Neural cell (in vitro differentiated cells): ENCODE measurements around the gene USP12. TPM values are rescaled to one million over a fixed set of nuclear protein-coding genes. Genes with fewer than 3 reads are reported as not detected.

ENCODE experiments used
- H2AFZ ChIP-seq: fragments of 200-600, 300-800 bp; sonication (generic), shearing (Covaris generic); 2 replicates; pipeline ENCODE4 v1.6.0; 2014; ENCODE audit warnings: low read depth, mild to moderate bottlenecking, antibody characterized with exemption, low read length, moderate library complexity
- H3F3A ChIP-seq: fragments of 200-600 bp; shearing (Covaris generic); 2 replicates; pipeline ENCODE4 v1.6.1; 2016; ENCODE audit warnings: mild to moderate bottlenecking, moderate library complexity, mixed read lengths, antibody characterized with exemption, low read length; ENCODE audit not compliant: insufficient read depth, poor library complexity, severe bottlenecking
- H3K27ac ChIP-seq: fragments of 200-600, 300-800 bp; sonication (generic), shearing (Covaris generic); 2 replicates; pipeline ENCODE4 v1.5.1; 2014; ENCODE audit warnings: mild to moderate bottlenecking, low read length, moderate library complexity
- H3K27me3 ChIP-seq: fragments of 300-800, 200-600 bp; sonication (generic), shearing (Covaris generic); 2 replicates; pipeline ENCODE4 v1.6.0; 2014; ENCODE audit warnings: mild to moderate bottlenecking, low read depth, low read length, moderate library complexity; ENCODE audit not compliant: insufficient read depth
- H3K36me3 ChIP-seq: fragments of 300-800, 200-600 bp; sonication (generic), shearing (Covaris generic); 2 replicates; pipeline ENCODE4 v1.5.1; 2014; ENCODE audit warnings: mild to moderate bottlenecking, antibody characterized with exemption, low read length, moderate library complexity; ENCODE audit not compliant: insufficient read depth
- H3K4me2 ChIP-seq: fragments of 300-800, 200-600 bp; sonication (generic), shearing (Covaris generic); 2 replicates; pipeline ENCODE4 v1.6.0; 2014; ENCODE audit warnings: mild to moderate bottlenecking, low read length
- H3K4me3 ChIP-seq: fragments of 300-800, 200-600 bp; sonication (generic), shearing (Covaris generic); 2 replicates; pipeline ENCODE4 v1.5.1; 2014; ENCODE audit warnings: mild to moderate bottlenecking, low read length, moderate library complexity
- H3K79me2 ChIP-seq: fragments of 200-600 bp; shearing (Covaris generic); replicated peaks from 2 replicates; pipeline ENCODE4 v1.6.0; 2014; ENCODE audit warnings: mild to moderate bottlenecking, low read length, moderate library complexity; ENCODE audit not compliant: insufficient read depth
- H3K9ac ChIP-seq: fragments of 300-800, 200-600 bp; sonication (generic), shearing (Covaris generic); 2 replicates; pipeline ENCODE4 v1.6.1; 2016; ENCODE audit warnings: mild to moderate bottlenecking, low read length, mixed read lengths
- H3K9me2 ChIP-seq: fragments of 200-600 bp; shearing (Covaris generic); 2 replicates; pipeline ENCODE4 v1.6.1; 2016; ENCODE audit warnings: mild to moderate bottlenecking, low read length, mixed read lengths; ENCODE audit not compliant: insufficient read depth
- H3K9me3 ChIP-seq: fragments of 200-600, 300-800 bp; sonication (generic), shearing (Covaris generic); 2 replicates; pipeline ENCODE4 v1.6.1; 2016; ENCODE audit warnings: mild to moderate bottlenecking, mixed run types, low read length, moderate library complexity, mixed read lengths
- H4K20me1 ChIP-seq: fragments of 200-600 bp; shearing (Covaris generic); 2 replicates; pipeline ENCODE4 v1.6.1; 2016; ENCODE audit warnings: mild to moderate bottlenecking, mixed run types; ENCODE audit not compliant: insufficient read depth
- EP300 ChIP-seq: fragments of 450-650 bp; conservative IDR thresholded peaks from 2 replicates; pipeline ENCODE4 v1.6.1; 2014; ENCODE audit warnings: antibody characterized with exemption, mild to moderate bottlenecking, moderate library complexity; ENCODE audit not compliant: poor library complexity, severe bottlenecking
- EZH2 ChIP-seq: fragments of 200-600, 300-800 bp; shearing (Covaris generic), sonication (generic); IDR thresholded peaks from 2 replicates; pipeline ENCODE4 v1.6.1; 2014; ENCODE audit warnings: antibody characterized with exemption, low read length, borderline replicate concordance, mild to moderate bottlenecking; ENCODE audit not compliant: insufficient read depth, poor library complexity, severe bottlenecking
- MXI1 ChIP-seq: fragments of 450-650 bp; conservative IDR thresholded peaks from 2 replicates; pipeline ENCODE4 v1.6.1; 2014; ENCODE audit warnings: antibody characterized with exemption, mild to moderate bottlenecking; ENCODE audit not compliant: poor library complexity, severe bottlenecking
- POLR2AphosphoS5 ChIP-seq: IDR thresholded peaks from 2 replicates; pipeline ENCODE4 v1.6.1; 2012
- RAD21 ChIP-seq: fragments of 450-650 bp; conservative IDR thresholded peaks from 2 replicates; pipeline ENCODE4 v1.6.1; 2014; ENCODE audit warnings: antibody characterized with exemption, mild to moderate bottlenecking, moderate library complexity
- SMC3 ChIP-seq: fragments of 450-650 bp; conservative IDR thresholded peaks from 2 replicates; pipeline ENCODE4 v1.6.1; 2014; ENCODE audit warnings: antibody characterized with exemption, mild to moderate bottlenecking, moderate library complexity; ENCODE audit not compliant: poor library complexity
- TAF1 ChIP-seq: IDR thresholded peaks from 2 replicates; pipeline ENCODE4 v1.6.1; 2012; ENCODE audit warnings: low read depth
- polyA plus RNA-seq: library from polyadenylated mRNA; depleted of rRNA; stranded (reverse); fragments of >200 nt; gene quantifications from 2 replicates; pipeline ENCODE4 v1.2.3, GENCODE V29; 2014
- TF ChIP-seq, protein P1 (sequence below): fragments of 450-650 bp; IDR thresholded peaks from 2 replicates; pipeline ENCODE4 v1.5.1; 2014; ENCODE audit warnings: antibody characterized with exemption, mild to moderate bottlenecking, moderate library complexity; ENCODE audit not compliant: poor library complexity, severe bottlenecking
- TF ChIP-seq, protein P2 (sequence below): IDR thresholded peaks from 2 replicates; pipeline ENCODE4 v1.6.1; 2012; ENCODE audit warnings: borderline replicate concordance

USP12 gene
- polyA plus RNA-seq, 1 donor from 2014 or later: 26.2 TPM

DNA sequence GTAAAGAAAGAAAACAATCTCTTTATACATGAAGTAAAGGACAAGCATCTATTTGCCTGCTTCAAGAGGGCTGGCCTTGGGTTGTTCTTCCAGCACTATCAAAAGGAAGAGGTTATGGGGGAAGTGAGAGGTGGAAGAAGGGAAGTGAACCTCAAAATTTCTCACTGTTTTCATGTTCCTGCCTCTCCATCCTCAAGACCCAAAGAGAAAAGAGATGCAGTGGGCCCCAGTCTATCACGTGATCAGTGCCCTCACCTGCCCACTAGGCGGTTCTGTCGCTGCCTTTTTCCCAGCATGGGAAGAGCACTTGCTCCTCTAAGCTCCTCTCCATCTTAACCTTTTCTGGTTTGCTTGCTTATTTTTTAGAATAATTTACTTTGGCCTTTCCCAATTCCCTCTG is 6.2 kb upstream of the USP12 start:
- H3K27me3 ChIP-seq: no peaks in the 10 kb centered on the region
- no peak overlapping the region for H3K4me2 ChIP-seq
- H3K9me2 ChIP-seq: no peaks in the 10 kb centered on the region
- H3K4me3 ChIP-seq: no peak overlapping the region
- no peaks in the 10 kb centered on the region for H3F3A ChIP-seq
- no peak overlapping the region for H2AFZ ChIP-seq
- no peaks in the 10 kb centered on the region for H3K9me3 ChIP-seq
- no peaks in the 10 kb centered on the region for H3K79me2 ChIP-seq
- H3K9ac ChIP-seq: no peak overlapping the region
- no peaks in the 10 kb centered on the region for H3K36me3 ChIP-seq
- TF ChIP-seq SMC3 (no peak), RAD21 (no peak), MXI1 (no peak), POLR2AphosphoS5 (no peak), EP300 (no peak), EZH2 (no peak), TAF1 (no peak)
- TF ChIP-seq, protein P1, sequence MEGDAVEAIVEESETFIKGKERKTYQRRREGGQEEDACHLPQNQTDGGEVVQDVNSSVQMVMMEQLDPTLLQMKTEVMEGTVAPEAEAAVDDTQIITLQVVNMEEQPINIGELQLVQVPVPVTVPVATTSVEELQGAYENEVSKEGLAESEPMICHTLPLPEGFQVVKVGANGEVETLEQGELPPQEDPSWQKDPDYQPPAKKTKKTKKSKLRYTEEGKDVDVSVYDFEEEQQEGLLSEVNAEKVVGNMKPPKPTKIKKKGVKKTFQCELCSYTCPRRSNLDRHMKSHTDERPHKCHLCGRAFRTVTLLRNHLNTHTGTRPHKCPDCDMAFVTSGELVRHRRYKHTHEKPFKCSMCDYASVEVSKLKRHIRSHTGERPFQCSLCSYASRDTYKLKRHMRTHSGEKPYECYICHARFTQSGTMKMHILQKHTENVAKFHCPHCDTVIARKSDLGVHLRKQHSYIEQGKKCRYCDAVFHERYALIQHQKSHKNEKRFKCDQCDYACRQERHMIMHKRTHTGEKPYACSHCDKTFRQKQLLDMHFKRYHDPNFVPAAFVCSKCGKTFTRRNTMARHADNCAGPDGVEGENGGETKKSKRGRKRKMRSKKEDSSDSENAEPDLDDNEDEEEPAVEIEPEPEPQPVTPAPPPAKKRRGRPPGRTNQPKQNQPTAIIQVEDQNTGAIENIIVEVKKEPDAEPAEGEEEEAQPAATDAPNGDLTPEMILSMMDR: no peak
- TF ChIP-seq, protein P2, sequence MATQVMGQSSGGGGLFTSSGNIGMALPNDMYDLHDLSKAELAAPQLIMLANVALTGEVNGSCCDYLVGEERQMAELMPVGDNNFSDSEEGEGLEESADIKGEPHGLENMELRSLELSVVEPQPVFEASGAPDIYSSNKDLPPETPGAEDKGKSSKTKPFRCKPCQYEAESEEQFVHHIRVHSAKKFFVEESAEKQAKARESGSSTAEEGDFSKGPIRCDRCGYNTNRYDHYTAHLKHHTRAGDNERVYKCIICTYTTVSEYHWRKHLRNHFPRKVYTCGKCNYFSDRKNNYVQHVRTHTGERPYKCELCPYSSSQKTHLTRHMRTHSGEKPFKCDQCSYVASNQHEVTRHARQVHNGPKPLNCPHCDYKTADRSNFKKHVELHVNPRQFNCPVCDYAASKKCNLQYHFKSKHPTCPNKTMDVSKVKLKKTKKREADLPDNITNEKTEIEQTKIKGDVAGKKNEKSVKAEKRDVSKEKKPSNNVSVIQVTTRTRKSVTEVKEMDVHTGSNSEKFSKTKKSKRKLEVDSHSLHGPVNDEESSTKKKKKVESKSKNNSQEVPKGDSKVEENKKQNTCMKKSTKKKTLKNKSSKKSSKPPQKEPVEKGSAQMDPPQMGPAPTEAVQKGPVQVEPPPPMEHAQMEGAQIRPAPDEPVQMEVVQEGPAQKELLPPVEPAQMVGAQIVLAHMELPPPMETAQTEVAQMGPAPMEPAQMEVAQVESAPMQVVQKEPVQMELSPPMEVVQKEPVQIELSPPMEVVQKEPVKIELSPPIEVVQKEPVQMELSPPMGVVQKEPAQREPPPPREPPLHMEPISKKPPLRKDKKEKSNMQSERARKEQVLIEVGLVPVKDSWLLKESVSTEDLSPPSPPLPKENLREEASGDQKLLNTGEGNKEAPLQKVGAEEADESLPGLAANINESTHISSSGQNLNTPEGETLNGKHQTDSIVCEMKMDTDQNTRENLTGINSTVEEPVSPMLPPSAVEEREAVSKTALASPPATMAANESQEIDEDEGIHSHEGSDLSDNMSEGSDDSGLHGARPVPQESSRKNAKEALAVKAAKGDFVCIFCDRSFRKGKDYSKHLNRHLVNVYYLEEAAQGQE: no peak
- H3K27ac ChIP-seq: no peak overlapping the region
- H4K20me1 ChIP-seq: no peaks in the 10 kb centered on the region

DNA sequence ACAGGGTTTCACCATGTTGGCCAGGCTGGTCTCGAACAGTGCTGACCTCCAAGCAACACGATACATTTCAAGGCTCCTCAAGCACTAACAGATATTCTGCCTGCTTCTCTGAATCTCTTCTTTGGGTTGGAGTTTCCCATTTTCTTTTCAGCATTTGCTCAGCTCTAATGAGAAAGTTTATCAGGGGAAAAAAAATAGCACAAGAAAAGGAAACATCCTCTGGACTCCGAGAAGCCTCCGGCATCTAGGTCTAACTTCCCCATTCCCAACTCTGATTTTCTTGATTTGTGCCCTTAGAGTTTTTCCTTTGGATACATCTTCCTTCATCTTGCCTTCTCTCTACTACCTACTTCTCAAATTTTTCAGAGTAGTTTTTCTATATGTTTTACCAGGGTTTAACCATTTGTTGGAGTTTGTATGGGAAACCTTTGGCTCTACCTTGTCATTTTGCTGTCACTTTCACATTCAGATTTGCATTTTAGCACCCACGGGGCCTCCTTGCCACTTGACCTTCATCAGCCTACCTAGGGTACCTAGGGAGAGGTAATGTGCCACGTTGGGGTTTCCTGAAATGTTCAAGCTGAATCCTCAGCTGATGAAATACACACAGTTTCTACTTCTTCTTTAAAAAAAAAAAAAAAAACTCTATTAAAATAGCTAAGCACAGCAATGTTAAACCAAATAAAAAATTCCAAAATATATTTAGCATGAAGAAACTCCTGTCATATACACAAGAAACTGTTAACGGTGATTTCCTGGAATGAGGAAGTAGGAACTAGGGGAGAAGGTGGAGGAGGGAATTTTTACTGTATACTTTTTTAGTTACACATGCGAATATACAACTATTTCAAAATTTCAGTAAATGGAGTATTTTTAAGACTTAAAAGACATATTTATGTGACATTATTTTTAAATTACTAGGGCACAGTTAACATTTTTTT is 5.1 kb upstream of the USP12 start:
- no peak for TF ChIP-seq SMC3
- no peak for TF ChIP-seq MXI1
- TF ChIP-seq, protein P1: no peak
- no peak for TF ChIP-seq TAF1
- no peak for TF ChIP-seq POLR2AphosphoS5
- TF ChIP-seq EP300: no peak
- TF ChIP-seq, protein P2: no peak
- no peak for TF ChIP-seq EZH2
- no peak for TF ChIP-seq RAD21
- Histone ChIP-seq H3K9ac (no peak overlapping the region), H3K27ac (no peak overlapping the region)

More for the DNA sequence above, 5.1 kb upstream of the USP12 start:
- H3K9me2 ChIP-seq: no peaks in the 10 kb centered on the region
- H2AFZ ChIP-seq: no peak overlapping the region
- no peaks in the 10 kb centered on the region for H3K36me3 ChIP-seq
- no peaks in the 10 kb centered on the region for H3K9me3 ChIP-seq
- H3K4me3 ChIP-seq: no peak overlapping the region
- H3K4me2 ChIP-seq: no peak overlapping the region
- H3K27me3 ChIP-seq: no peaks in the 10 kb centered on the region
- H3K79me2 ChIP-seq: no peaks in the 10 kb centered on the region
- H3F3A ChIP-seq: no peaks in the 10 kb centered on the region
- H4K20me1 ChIP-seq: no peaks in the 10 kb centered on the region
